HCT116 (cell line): ENCODE measurements around the gene SSNA1. TPM values are rescaled to one million over a fixed set of nuclear protein-coding genes. Genes with fewer than 3 reads are reported as not detected.

ENCODE experiments used
- ATAC-seq: fragments of 200-7000 bp; cut with Tn5 transposase; 2 replicates; pipeline ENCODE4 v1.9.1; 2020; ENCODE audit warnings: mild to moderate bottlenecking, moderate library complexity
- BruUV-seq: library from RNA; stranded (reverse); fragments of 400-500 nt; replicated peaks from 2 replicates; lab custom pipeline; 2021; lab: Mats Ljungman, UMichigan
- CTCF ChIA-PET: fragments of 300-600 bp; sonication (Branson Sonifier 250); formaldehyde crosslinking; loops from one replicate; lab custom pipeline; 2021; ENCODE audit warnings: antibody characterized with exemption; lab: Charles Lee
- POLR2A ChIA-PET: fragments of 300-600, 350-600 bp; sonication (Branson Sonifier 250); formaldehyde crosslinking; loops from one replicate; lab custom pipeline; 2021; ENCODE audit warnings: antibody characterized with exemption; lab: Charles Lee
- RAD21 ChIA-PET, 2 experiments: fragments of 300-600 bp; sonication (Branson Sonifier 250); formaldehyde crosslinking; loops; one replicate each; lab custom pipeline; 2023; ENCODE audit warnings: low total read pairs in 2 of 2; ENCODE audit not compliant: uncharacterized antibody in 2 of 2, unreplicated experiment in 2 of 2, low non-redundant PET in 1 of 2; lab: Charles Lee
- DNase-seq: peaks from one replicate; pipeline ENCODE4 v3.0.0-alpha.2; 2010; ENCODE audit warnings: low read depth, low spot score
- H2AFZ ChIP-seq: fragments of 200-600 bp; shearing (Covaris generic), sonication (generic); 2 replicates; pipeline ENCODE4 v1.6.1; 2017; ENCODE audit warnings: low read depth, mixed run types, mixed read lengths, antibody characterized with exemption, low read length; ENCODE audit not compliant: poor library complexity, severe bottlenecking
- H3K27ac ChIP-seq: 2 replicates; pipeline ENCODE4 v1.5.1; 2012; ENCODE audit warnings: low read depth, low read length
- H3K27me3 ChIP-seq: fragments of 200-600 bp; sonication (generic); 2 replicates; pipeline ENCODE4 v1.6.1; 2016; ENCODE audit warnings: mixed run types, low read length, mixed read lengths; ENCODE audit not compliant: insufficient read depth
- H3K36me3 ChIP-seq, 2 experiments: fragments of 200-500 bp in 1 of 2; fragments of 200-600 bp in 1 of 2; sonication (Bioruptor generic) in 1 of 2; sonication (generic) in 1 of 2; 2 replicates each; pipeline versions ENCODE4 v1.5.1 to v1.6.1; 2014 to 2016; ENCODE audit warnings: low read length in 2 of 2, inconsistent platforms in 1 of 2, mixed read lengths in 1 of 2, mixed run types in 1 of 2; ENCODE audit not compliant: insufficient read depth in 2 of 2, control insufficient read depth in 1 of 2
- H3K4me1 ChIP-seq, 2 experiments: fragments of 200-600 bp in 1 of 2; sonication (generic) in 1 of 2; 2 replicates each; pipeline versions ENCODE4 v1.5.1 to v1.6.1; 2012 to 2017; ENCODE audit warnings: low read length in 2 of 2, inconsistent platforms in 1 of 2, mild to moderate bottlenecking in 1 of 2, mixed read lengths in 1 of 2, mixed run types in 1 of 2, moderate library complexity in 1 of 2; ENCODE audit not compliant: insufficient read depth in 2 of 2, control insufficient read depth in 1 of 2
- H3K4me2 ChIP-seq: fragments of 200-600 bp; sonication (generic); 2 replicates; pipeline ENCODE4 v1.6.1; 2017; ENCODE audit warnings: mixed run types, low read length, mixed read lengths
- H3K4me3 ChIP-seq, 2 experiments: fragments of 200-600 bp in 1 of 2; sonication (generic) in 1 of 2; replicated peaks in 1 of 2; 2 replicates each; pipeline ENCODE4 v1.5.1; 2011 to 2016; ENCODE audit warnings: low read length in 2 of 2, control low read depth in 1 of 2, low read depth in 1 of 2, mild to moderate bottlenecking in 1 of 2, mixed read lengths in 1 of 2, mixed run types in 1 of 2
- H3K79me2 ChIP-seq: fragments of 200-600 bp; sonication (generic); 2 replicates; pipeline ENCODE4 v1.6.1; 2017; ENCODE audit warnings: mild to moderate bottlenecking, mixed run types, low read length, moderate library complexity, mixed read lengths; ENCODE audit not compliant: insufficient read depth
- H3K9ac ChIP-seq: fragments of 200-600 bp; sonication (generic); 2 replicates; pipeline ENCODE4 v1.6.1; 2016; ENCODE audit warnings: low read length, mixed read lengths
- H3K9me2 ChIP-seq: fragments of 200-600 bp; sonication (generic), shearing (Covaris generic); 2 replicates; pipeline ENCODE4 v1.6.1; 2017; ENCODE audit warnings: mixed run types, mild to moderate bottlenecking, moderate library complexity; ENCODE audit not compliant: insufficient read depth
- H3K9me3 ChIP-seq, 2 experiments: fragments of 200-500 bp in 1 of 2; fragments of 200-600 bp in 1 of 2; sonication (Bioruptor generic) in 1 of 2; sonication (generic) in 1 of 2; 2 replicates each; pipeline ENCODE4 v1.6.1; 2014 to 2017; ENCODE audit warnings: low read length in 2 of 2, mixed read lengths in 2 of 2, inconsistent platforms in 1 of 2, low read depth in 1 of 2, mild to moderate bottlenecking in 1 of 2, mixed run types in 1 of 2, moderate library complexity in 1 of 2; ENCODE audit not compliant: control insufficient read depth in 1 of 2, insufficient read depth in 1 of 2
- H4K20me1 ChIP-seq: fragments of 200-600 bp; sonication (generic), shearing (Covaris generic); 2 replicates; pipeline ENCODE4 v1.6.1; 2017; ENCODE audit warnings: mixed run types, mild to moderate bottlenecking, moderate library complexity; ENCODE audit not compliant: insufficient read depth
- CBX3 ChIP-seq: IDR thresholded peaks from 2 replicates; pipeline ENCODE4 v1.6.1; 2012; ENCODE audit warnings: low read depth
- CEBPB ChIP-seq: IDR thresholded peaks from 2 replicates; pipeline ENCODE4 v1.6.1; 2012; ENCODE audit warnings: low read depth
- EZH2 ChIP-seq: fragments of 200-600 bp; sonication (generic); IDR thresholded peaks from 2 replicates; pipeline ENCODE4 v1.6.1; 2017; ENCODE audit warnings: antibody characterized with exemption, mixed run types
- FOSL1 ChIP-seq: IDR thresholded peaks from 2 replicates; pipeline ENCODE4 v1.6.1; 2012; ENCODE audit warnings: low read depth
- RAD21 ChIP-seq: IDR thresholded peaks from 2 replicates; pipeline ENCODE4 v1.6.1; 2012; ENCODE audit warnings: low read depth, mild to moderate bottlenecking
- SIN3A ChIP-seq: IDR thresholded peaks from 2 replicates; pipeline ENCODE4 v1.6.1; 2012; ENCODE audit warnings: low read depth
- SP1 ChIP-seq: IDR thresholded peaks from 2 replicates; pipeline ENCODE4 v1.6.1; 2012; ENCODE audit warnings: low read depth
- SRF ChIP-seq: IDR thresholded peaks from 2 replicates; pipeline ENCODE4 v1.6.1; 2012; ENCODE audit warnings: low read depth
- YY1 ChIP-seq: IDR thresholded peaks from 2 replicates; pipeline ENCODE4 v1.6.1; 2011; ENCODE audit warnings: low read length, low read depth, moderate library complexity, mild to moderate bottlenecking; ENCODE audit not compliant: insufficient replicate concordance; ENCODE audit errors: extremely low read depth
- ZFX ChIP-seq: fragments of 450-650 bp; IDR thresholded peaks from 2 replicates; pipeline ENCODE4 v1.6.1; 2017
- ZNF274 ChIP-seq: fragments of 200-500 bp; sonication (Bioruptor generic); IDR thresholded peaks from 2 replicates; pipeline ENCODE4 v1.6.1; 2014; ENCODE audit warnings: mild to moderate bottlenecking, low read depth, low read length, inconsistent platforms
- intact Hi-C: fragments of 100-400 bp; cut with micrococcal nuclease; formaldehyde crosslinking; loops from 2 replicates; pipeline ENCODE4 v1.10.0; 2022
- total RNA-seq: library from RNA; stranded (reverse); gene quantifications from one replicate; pipeline ENCODE4 v1.2.1, GENCODE V29; 2021; ENCODE audit not compliant: unreplicated experiment

The SSNA1 gene
- total RNA-seq, 1 experiment from 2014 or later: 84.7 TPM

DNA sequence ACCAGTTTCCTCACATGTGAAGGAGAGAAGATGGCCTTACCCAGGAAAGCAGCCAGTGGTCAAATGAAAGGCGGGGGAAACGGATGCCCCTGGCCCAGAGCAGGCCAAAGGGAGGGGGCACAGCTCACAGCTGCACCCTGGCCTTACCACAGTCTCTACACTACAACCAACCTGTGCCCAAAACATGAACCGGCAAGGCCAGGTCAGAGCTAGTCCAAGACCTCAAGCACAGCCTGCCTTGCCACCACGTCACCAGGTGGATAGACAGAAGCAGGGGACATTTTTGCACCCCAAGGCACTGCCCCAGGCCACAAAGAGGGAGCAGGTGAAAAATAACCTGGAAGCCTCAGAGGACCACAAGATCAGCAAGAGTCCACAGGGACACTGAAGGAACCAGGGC, 45.0 kb upstream of the SSNA1 start:
- ChIA-PET RAD21 (no interaction called here), POLR2A (no interaction called here), CTCF (no interaction called here)
- ATAC-seq (no peak), DNase-seq (no peak)
- Histone ChIP-seq H3K9me3 (no peaks in the 10 kb centered on the region), H3K9me2 (no peaks in the 10 kb centered on the region), H3K9ac (no peak overlapping the region), H3K79me2 (no peaks in the 10 kb centered on the region), H3K4me3 (no peak overlapping the region), H3K36me3 (no peaks in the 10 kb centered on the region), H3K27me3 (no peaks in the 10 kb centered on the region), H3K27ac (no peak overlapping the region), H3K4me1 (no peaks in the 10 kb centered on the region), H3K4me2 (no peak overlapping the region), H2AFZ (no peak overlapping the region), H4K20me1 (no peaks in the 10 kb centered on the region)
- intact Hi-C loops: no loop called here
- no TSS peak for BruUV-seq
- TF ChIP-seq SRF (no peak), YY1 (no peak), SP1 (no peak), ZNF274 (no peak), EZH2 (no peak), CBX3 (no peak), RAD21 (no peak)

DNA sequence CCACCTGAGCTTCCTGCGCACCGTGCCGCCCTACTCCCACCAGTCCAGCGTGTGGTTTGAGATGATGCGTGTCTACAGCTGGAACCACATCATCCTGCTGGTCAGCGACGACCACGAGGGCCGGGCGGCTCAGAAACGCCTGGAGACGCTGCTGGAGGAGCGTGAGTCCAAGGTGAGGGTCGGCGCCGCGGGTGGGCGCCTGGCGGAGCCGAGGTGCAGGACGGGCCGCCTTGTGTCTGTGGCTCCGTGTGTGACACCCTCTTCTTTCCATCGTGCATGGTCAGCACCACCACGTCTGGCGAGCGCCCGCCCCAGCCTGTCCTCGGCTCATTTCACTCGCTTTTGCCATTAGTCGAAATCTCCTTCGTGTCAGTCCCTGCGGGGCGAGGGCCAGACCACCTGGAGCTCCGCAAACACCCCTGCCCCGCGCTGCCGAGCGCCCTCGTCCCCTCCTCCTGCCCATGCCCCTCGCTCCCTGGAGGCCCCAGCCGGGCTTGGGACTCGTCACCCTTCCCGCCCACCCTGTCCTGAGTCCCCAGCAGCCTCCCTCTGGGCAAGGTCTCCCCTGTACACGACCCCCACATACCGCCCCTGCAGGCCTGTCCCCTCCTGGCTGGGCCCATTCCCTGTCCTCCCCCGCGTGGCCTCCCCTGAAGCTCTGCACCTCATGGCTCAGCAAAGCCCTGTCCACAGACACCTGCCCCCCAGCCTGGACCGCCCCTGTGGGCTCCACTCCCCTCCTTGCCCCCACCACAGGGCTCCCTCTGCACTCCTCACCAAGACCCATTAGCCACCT, 42.5 kb upstream of the SSNA1 start:
- peaks cover 12 to 18% of the 10 kb centered on the region in 2 experiments for H3K4me1 ChIP-seq
- no peak for DNase-seq
- CTCF ChIA-PET: no interaction called here
- H3K4me2 ChIP-seq: no peak overlapping the region
- intact Hi-C loops: no loop called here
- H4K20me1 ChIP-seq: no peaks in the 10 kb centered on the region
- no TSS peak for BruUV-seq
- H3K27ac ChIP-seq: no peak overlapping the region
- H3K9me3 ChIP-seq: no peaks in the 10 kb centered on the region
- TF ChIP-seq ZNF274: no peak
- no peak for TF ChIP-seq ZFX
- TF ChIP-seq FOSL1: no peak
- no peak for TF ChIP-seq SIN3A
- TF ChIP-seq CEBPB: no peak
- no peak for TF ChIP-seq SRF
- no peak overlapping the region for H3K9ac ChIP-seq
- no peaks in the 10 kb centered on the region for H3K27me3 ChIP-seq
- no peak overlapping the region for H2AFZ ChIP-seq
- H3K9me2 ChIP-seq: no peaks in the 10 kb centered on the region
- H3K36me3 ChIP-seq: no peaks in the 10 kb centered on the region
- H3K4me3 ChIP-seq: no peak overlapping the region
- RAD21 ChIA-PET: no interaction called here
- POLR2A ChIA-PET: no interaction called here
- H3K79me2 ChIP-seq: no peaks in the 10 kb centered on the region
- ATAC-seq: no peak
